ENCODE results near the gene PTPRR.
"Not testable (repeated sequence)": the region's sequence is repeated elsewhere in the genome, so short reads cannot be mapped to it uniquely, and the experiment has no call there.

PTPRR gene

GRCh38 chr12:70744178-70744577 is 176.4 kb downstream of the PTPRR start:
- no peak for DNase-seq (ENCODE audit: low spot score)

GRCh38 chr12:70741256-70741655 is 179.3 kb downstream of the PTPRR start:
- no peak for DNase-seq (ENCODE audit: low spot score)

- DNase-seq (ENCODE audit: low spot score), result no peak
These were observed 180.8 kb downstream of the PTPRR start for GRCh38 chr12:70739756-70740155.

GRCh38 chr12:70736351-70737133 is 184.0 kb downstream of the PTPRR start:
- DNase-seq (ENCODE audit: low spot score), result no peak

GRCh38 chr12:70735197-70735596 is 185.3 kb downstream of the PTPRR start:
- DNase-seq (ENCODE audit: low spot score), result not testable (repeated sequence)

GRCh38 chr12:70733385-70733784 is 187.2 kb downstream of the PTPRR start:
- peak; percentile 60 for DNase-seq (ENCODE audit: low spot score)

- no peak for DNase-seq (ENCODE audit: low spot score)
These were observed 188.3 kb downstream of the PTPRR start for GRCh38 chr12:70732287-70732686.

- DNase-seq (ENCODE audit: low spot score), result no peak
These were observed 189.8 kb downstream of the PTPRR start for GRCh38 chr12:70730675-70731180.

- peak; percentile 48 for DNase-seq (ENCODE audit: low spot score)
These were observed 196.1 kb downstream of the PTPRR start for GRCh38 chr12:70724444-70724843.

- peak; percentile 61 for DNase-seq (ENCODE audit: low spot score)
These were observed 197.8 kb downstream of the PTPRR start for GRCh38 chr12:70722584-70723343.

- DNase-seq (ENCODE audit: low spot score), result peak; percentile 23
These were observed 198.7 kb downstream of the PTPRR start for GRCh38 chr12:70721656-70722357.

GRCh38 chr12:70721216-70721615 is 199.3 kb downstream of the PTPRR start:
- no peak for DNase-seq (ENCODE audit: low spot score)

- peak; percentile 85 for DNase-seq (ENCODE audit: low spot score)
These were observed 200.7 kb downstream of the PTPRR start for GRCh38 chr12:70719672-70720420.

GRCh38 chr12:70719071-70719470 is 201.5 kb downstream of the PTPRR start:
- peak; percentile 29 for DNase-seq (ENCODE audit: low spot score)

GRCh38 chr12:70711831-70712230 is 208.7 kb downstream of the PTPRR start:
- DNase-seq (ENCODE audit: low spot score), result no peak

- no peak for DNase-seq (ENCODE audit: low spot score)
These were observed 211.5 kb downstream of the PTPRR start for GRCh38 chr12:70709022-70709421.

GRCh38 chr12:70706611-70707010 is 213.9 kb downstream of the PTPRR start:
- DNase-seq (ENCODE audit: low spot score), result no peak

GRCh38 chr12:70698345-70698744 is 222.2 kb downstream of the PTPRR start:
- DNase-seq (ENCODE audit: low spot score), result no peak

GRCh38 chr12:70695361-70696023 is 225.0 kb downstream of the PTPRR start:
- peak; percentile 21 for DNase-seq (ENCODE audit: low spot score)

- peak; percentile 61 for DNase-seq (ENCODE audit: low spot score)
These were observed 227.8 kb downstream of the PTPRR start for GRCh38 chr12:70692681-70693288.
